Calu3 (cell line): ENCODE results near the gene NCS1. TPM values are rescaled to one million over a fixed set of nuclear protein-coding genes. Genes with fewer than 3 reads are reported as not detected.
A peak's percentile ranks its signal among the peaks of the same experiment; 100 is the strongest.

ENCODE experiments used
- BruUV-seq: library from RNA; stranded (reverse); fragments of 400-500 nt; replicated peaks from 2 replicates; lab custom pipeline; 2021; lab: Mats Ljungman, UMichigan
- CTCF ChIA-PET: fragments of 300-600 bp; sonication (Branson Sonifier 250); formaldehyde crosslinking; loops from one replicate; lab custom pipeline; 2022; ENCODE audit warnings: antibody characterized with exemption; lab: Charles Lee
- DNase-seq: peaks from one replicate; pipeline ENCODE4 v3.0.0; 2022
- H3K27ac Mint-ChIP-seq: one replicate; pipeline ENCODE4 v1.8.0; 2022; ENCODE audit warnings: mixed read lengths; ENCODE audit not compliant: unreplicated experiment
- H3K27me3 Mint-ChIP-seq: one replicate; pipeline ENCODE4 v1.8.0; 2022; ENCODE audit warnings: mixed read lengths; ENCODE audit not compliant: unreplicated experiment
- H3K36me3 Mint-ChIP-seq: one replicate; pipeline ENCODE4 v1.8.0; 2022; ENCODE audit warnings: mild to moderate bottlenecking, moderate library complexity, mixed read lengths; ENCODE audit not compliant: insufficient read depth, unreplicated experiment
- H3K4me1 Mint-ChIP-seq: one replicate; pipeline ENCODE4 v1.8.0; 2022; ENCODE audit warnings: mild to moderate bottlenecking, low read depth, mixed read lengths; ENCODE audit not compliant: unreplicated experiment
- H3K4me3 Mint-ChIP-seq: one replicate; pipeline ENCODE4 v1.8.0; 2022; ENCODE audit warnings: mild to moderate bottlenecking, low read depth, moderate library complexity, mixed read lengths; ENCODE audit not compliant: unreplicated experiment
- H3K9me3 Mint-ChIP-seq: one replicate; pipeline ENCODE4 v1.8.0; 2022; ENCODE audit warnings: low read depth, mixed read lengths; ENCODE audit not compliant: unreplicated experiment
- intact Hi-C: fragments of 100-400 bp; cut with micrococcal nuclease; formaldehyde crosslinking; loops from one replicate; pipeline ENCODE4 v1.10.0; 2022; ENCODE audit not compliant: unreplicated experiment
- total RNA-seq: library from RNA; stranded (reverse); gene quantifications from 2 replicates; pipeline ENCODE4 v1.2.3, GENCODE V29; 2022
- TF ChIP-seq, protein P1 (sequence below): fragments of 200-600 bp; IDR thresholded peaks from one replicate; pipeline ENCODE4 v1.8.0; 2022; ENCODE audit warnings: antibody characterized with exemption; ENCODE audit not compliant: unreplicated experiment

The NCS1 gene
- total RNA-seq, 1 experiment from 2014 or later: 16.1 TPM

DNA sequence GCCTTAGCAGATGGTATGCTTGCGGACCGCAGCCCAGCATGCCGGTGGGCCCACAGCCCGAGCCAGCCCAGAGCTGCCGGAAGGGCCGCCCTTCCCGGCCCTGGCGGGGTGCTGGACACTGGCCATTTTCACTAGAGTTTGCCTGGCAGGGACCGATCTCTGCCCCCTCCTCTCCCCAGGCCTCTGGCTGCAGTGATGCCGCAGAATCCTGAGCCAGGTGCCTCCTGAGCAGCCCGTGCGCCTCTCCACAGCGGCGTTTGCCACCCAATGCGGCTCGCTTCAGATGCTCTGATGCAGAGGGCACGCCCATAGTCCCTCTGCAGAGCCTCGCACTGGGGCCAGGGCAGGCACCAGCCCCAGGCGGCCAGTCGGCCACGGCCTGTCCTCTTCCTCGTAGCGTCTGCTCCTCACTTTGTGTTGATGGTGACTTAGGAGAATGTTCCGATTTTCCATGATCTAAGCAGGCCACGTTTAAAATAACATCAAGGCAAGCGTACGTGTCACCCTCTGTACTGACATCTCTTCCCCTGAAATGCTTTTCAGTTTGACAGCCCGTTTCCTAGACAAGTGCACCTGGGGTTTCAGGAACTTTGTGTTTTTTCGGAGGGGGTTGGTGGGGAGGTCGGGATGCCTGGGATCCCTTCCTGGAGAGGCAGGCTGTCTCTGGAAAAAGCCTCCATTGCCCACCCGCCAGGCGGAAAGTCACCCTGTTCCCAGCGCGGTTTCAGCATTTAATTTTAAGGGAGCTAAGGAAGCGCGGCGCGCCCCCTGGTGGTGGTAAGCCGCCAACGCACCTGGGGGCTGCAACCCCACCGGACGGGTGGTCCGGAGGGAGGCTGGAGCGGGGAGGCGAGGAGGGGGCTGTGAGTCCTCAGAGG lies 63.6 kb downstream of the NCS1 start:
- TF ChIP-seq, protein P1, sequence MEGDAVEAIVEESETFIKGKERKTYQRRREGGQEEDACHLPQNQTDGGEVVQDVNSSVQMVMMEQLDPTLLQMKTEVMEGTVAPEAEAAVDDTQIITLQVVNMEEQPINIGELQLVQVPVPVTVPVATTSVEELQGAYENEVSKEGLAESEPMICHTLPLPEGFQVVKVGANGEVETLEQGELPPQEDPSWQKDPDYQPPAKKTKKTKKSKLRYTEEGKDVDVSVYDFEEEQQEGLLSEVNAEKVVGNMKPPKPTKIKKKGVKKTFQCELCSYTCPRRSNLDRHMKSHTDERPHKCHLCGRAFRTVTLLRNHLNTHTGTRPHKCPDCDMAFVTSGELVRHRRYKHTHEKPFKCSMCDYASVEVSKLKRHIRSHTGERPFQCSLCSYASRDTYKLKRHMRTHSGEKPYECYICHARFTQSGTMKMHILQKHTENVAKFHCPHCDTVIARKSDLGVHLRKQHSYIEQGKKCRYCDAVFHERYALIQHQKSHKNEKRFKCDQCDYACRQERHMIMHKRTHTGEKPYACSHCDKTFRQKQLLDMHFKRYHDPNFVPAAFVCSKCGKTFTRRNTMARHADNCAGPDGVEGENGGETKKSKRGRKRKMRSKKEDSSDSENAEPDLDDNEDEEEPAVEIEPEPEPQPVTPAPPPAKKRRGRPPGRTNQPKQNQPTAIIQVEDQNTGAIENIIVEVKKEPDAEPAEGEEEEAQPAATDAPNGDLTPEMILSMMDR: peak; percentile 93
- Mint-ChIP-seq H3K4me3 (no peak overlapping the region), H3K27me3 (no peaks in the 10 kb centered on the region), H3K9me3 (no peaks in the 10 kb centered on the region), H3K4me1 (no peaks in the 10 kb centered on the region), H3K27ac (no peak overlapping the region), H3K36me3 (no peaks in the 10 kb centered on the region)
- no TSS peak for BruUV-seq
- DNase-seq: peak; percentile 50
- CTCF ChIA-PET: interaction anchor here (0.6 to 1.0 kb wide), 6 partner anchors 79 to 448 kb away, joined by 3 to 5 read pairs (median 3); no protein-coding TSS in a partner anchor
- intact Hi-C loops: loop anchor here (1.0 kb wide), 1 partner anchor 128 kb away; no protein-coding TSS in a partner anchor

DNA sequence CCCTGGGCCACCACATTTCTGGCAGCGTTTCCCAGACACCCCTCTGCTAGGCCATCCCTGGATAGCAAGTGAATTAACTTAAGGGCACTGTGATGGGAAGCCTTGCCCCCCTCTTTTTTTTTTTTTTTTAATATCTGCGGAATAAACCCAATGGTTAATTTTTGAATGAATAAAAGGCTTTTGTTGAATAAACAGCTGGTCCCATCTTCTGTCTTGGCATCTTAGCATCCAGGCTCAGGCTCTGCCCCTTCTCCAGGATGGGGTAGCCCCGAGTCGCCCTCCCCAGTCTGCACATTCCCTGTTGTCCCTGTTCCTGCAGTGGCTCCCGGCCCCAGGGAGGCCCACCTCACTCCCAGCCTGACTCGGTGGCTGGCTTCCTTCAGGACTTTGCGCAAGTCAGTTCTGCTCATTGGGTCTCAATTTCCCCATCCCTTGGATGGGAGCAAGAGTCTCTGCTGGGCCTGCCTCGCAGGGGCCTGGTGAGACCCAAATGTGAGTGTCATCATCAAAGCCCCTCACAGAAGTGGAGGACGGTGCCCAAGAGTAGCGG lies 64.3 kb downstream of the NCS1 start:
- no peaks in the 10 kb centered on the region for H3K9me3 Mint-ChIP-seq
- DNase-seq: no peak
- H3K27ac Mint-ChIP-seq: no peak overlapping the region
- intact Hi-C loops: loop anchor here (1.0 kb wide), 1 partner anchor 129 kb away; no protein-coding TSS in a partner anchor
- BruUV-seq: no TSS peak
- no peaks in the 10 kb centered on the region for H3K4me1 Mint-ChIP-seq
- CTCF ChIA-PET: interaction anchor here (0.6 to 1.0 kb wide), 5 partner anchors 80 to 448 kb away, joined by 3 to 5 read pairs (median 3); no protein-coding TSS in a partner anchor
- H3K4me3 Mint-ChIP-seq: no peak overlapping the region
- H3K36me3 Mint-ChIP-seq: no peaks in the 10 kb centered on the region
- no peaks in the 10 kb centered on the region for H3K27me3 Mint-ChIP-seq
- TF ChIP-seq, protein P1: no peak

DNA sequence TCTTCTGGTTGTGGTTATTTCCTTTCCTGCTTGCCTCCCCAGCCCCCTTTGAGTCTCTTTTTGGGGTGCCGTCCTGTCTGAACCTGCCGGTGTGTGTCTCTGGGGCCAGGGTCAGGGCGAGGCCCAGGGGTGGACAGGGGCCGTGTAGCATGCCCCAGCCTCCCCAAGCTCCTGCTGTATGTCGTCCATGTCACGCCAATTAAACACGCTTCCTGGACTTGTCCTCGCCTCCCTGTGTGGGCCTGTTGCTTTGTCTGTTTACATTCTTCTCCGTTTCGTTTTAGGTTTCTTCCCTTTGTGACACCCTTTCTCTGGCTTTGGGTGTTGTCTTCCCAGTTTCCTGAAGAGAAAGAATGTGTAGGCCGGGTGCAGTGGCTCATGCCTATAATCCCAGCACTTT lies 64.9 kb downstream of the NCS1 start:
- CTCF ChIA-PET: interaction anchor here (0.7 kb wide), 1 partner anchor 91 kb away, joined by 3 read pairs; no protein-coding TSS in a partner anchor
- Mint-ChIP-seq H3K36me3 (no peaks in the 10 kb centered on the region), H3K4me3 (no peak overlapping the region), H3K27me3 (no peaks in the 10 kb centered on the region), H3K9me3 (no peaks in the 10 kb centered on the region), H3K4me1 (no peaks in the 10 kb centered on the region), H3K27ac (no peak overlapping the region)
- no peak for DNase-seq
- intact Hi-C loops: no loop called here
- no TSS peak for BruUV-seq
- TF ChIP-seq, protein P1: no peak

DNA sequence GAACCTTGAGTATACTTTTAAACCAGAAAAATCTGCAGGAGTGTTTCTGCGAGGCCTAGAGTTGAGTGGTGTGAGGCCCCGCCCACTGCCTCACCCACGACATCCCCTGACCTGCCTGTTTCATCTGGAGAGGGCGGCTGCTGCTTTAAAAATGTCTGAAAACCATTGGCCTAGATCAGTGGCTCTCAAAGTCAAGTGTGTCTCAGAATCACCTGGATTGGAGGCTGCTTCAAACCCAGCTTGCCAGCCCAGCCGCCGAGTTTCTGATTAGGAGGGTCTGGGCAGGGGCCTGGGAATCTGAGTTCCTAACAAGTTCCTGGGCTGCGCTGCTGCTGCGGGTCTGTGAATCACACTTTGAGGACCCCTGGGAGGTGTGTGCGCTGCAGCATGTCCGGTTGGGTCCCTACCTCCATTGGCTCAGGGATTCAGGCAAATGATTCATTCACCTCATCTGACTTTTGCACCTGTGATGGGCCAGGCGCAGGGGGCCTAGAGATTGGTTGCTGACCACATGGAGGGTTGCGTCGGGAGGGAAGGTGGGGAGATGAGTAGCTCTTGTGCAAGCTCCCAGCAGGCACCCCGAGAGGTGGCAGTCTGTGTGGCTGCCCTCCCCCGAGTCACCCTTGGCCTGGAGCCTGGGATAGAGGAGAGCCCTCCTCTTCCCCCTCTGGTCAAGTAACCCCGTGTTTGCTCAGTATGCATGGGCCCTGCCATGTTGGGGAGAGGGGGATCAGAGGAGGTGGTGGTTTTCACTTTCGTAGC lies 65.7 kb downstream of the NCS1 start:
- Mint-ChIP-seq H3K9me3 (no peaks in the 10 kb centered on the region), H3K36me3 (no peaks in the 10 kb centered on the region), H3K4me1 (no peaks in the 10 kb centered on the region), H3K27ac (no peak overlapping the region), H3K4me3 (no peak overlapping the region), H3K27me3 (no peaks in the 10 kb centered on the region)
- BruUV-seq: no TSS peak
- CTCF ChIA-PET: no interaction called here
- TF ChIP-seq, protein P1: no peak
- intact Hi-C loops: no loop called here
- DNase-seq: no peak
